PC-9 (cell line): ENCODE measurements around the gene CDK8.

Experiments used
- CTCF ChIP-seq: fragments of 200-600 bp; sonication (generic); conservative IDR thresholded peaks from 2 replicates; pipeline ENCODE4 v1.6.1; 2017; ENCODE audit warnings: mixed run types, antibody characterized with exemption, mild to moderate bottlenecking, moderate library complexity
- EZH2 ChIP-seq: fragments of 200-600 bp; sonication (generic); IDR thresholded peaks from 2 replicates; pipeline ENCODE4 v1.8.0; 2017; ENCODE audit warnings: antibody characterized with exemption, low read depth

DNA sequence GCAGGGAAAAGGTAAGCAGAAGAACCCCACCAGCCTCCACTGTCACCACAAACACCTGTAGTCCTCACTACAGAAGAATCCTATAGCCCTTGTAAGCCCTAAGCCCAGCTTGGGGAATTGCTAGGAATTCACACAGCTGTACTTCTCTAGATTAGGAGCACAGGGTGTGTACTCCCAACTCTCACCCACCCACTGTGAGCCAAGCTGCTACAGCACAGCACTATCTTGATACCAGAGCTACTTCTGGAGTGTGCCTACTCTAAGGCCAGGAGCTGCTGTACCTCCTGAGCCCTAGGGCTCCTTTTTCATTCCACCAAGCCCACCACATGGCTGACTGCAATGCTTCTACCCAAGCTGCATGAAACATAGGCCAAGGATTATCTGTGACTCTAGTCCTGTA is 181.2 kb downstream of the CDK8 start:
- TF ChIP-seq CTCF, result no peak
- no peak for TF ChIP-seq EZH2
